CD4-positive, alpha-beta memory T cell (primary cell): ENCODE measurements around the gene FAM120A. TPM values are rescaled to one million over a fixed set of nuclear protein-coding genes. Genes with fewer than 3 reads are reported as not detected.
A peak's percentile ranks its signal among the peaks of the same experiment; 100 is the strongest.

ENCODE experiments used
- CTCF ChIA-PET: fragments of 350-600 bp; sonication (Branson Sonifier 250); formaldehyde crosslinking; loops from one replicate; lab custom pipeline; 2021; ENCODE audit warnings: inconsistent platforms; ENCODE audit not compliant: partially characterized antibody; lab: Charles Lee
- POLR2A ChIA-PET: fragments of 350-600 bp; sonication (Branson Sonifier 250); formaldehyde crosslinking; loops from one replicate; lab custom pipeline; 2021; ENCODE audit not compliant: partially characterized antibody; lab: Charles Lee
- DNase-seq, 5 donors: peaks; one replicate each; pipeline versions ENCODE4 v3.0.0 to v3.0.0-alpha.2; 2020 to 2022; ENCODE audit warnings: mixed read lengths in 1 of 5
- H3K27ac ChIP-seq: one replicate; pipeline ENCODE4 v1.7.0; 2013; ENCODE audit warnings: low read depth, low read length
- H3K27me3 ChIP-seq: 2 replicates; pipeline ENCODE4 v1.7.0; 2013; ENCODE audit warnings: mild to moderate bottlenecking, low read length, moderate library complexity; ENCODE audit not compliant: insufficient read depth
- H3K36me3 ChIP-seq: 2 replicates; pipeline ENCODE4 v1.7.0; 2013; ENCODE audit warnings: mild to moderate bottlenecking, low read length, moderate library complexity; ENCODE audit not compliant: insufficient read depth
- H3K4me1 ChIP-seq: 2 replicates; pipeline ENCODE4 v1.7.0; 2013; ENCODE audit warnings: mild to moderate bottlenecking, low read length, moderate library complexity; ENCODE audit not compliant: insufficient read depth
- H3K4me3 ChIP-seq, 2 donors: one replicate each; pipeline ENCODE4 v1.7.0; 2013; ENCODE audit warnings: low read length in 2 of 2, mild to moderate bottlenecking in 1 of 2
- H3K9me3 ChIP-seq, 2 donors: one replicate each; pipeline ENCODE4 v1.7.0; 2013; ENCODE audit warnings: low read length in 2 of 2, control low read depth in 1 of 2; ENCODE audit not compliant: control insufficient read depth in 1 of 2
- H3K27ac Mint-ChIP-seq, 7 donors: one replicate each; pipeline ENCODE4 v1.8.0; 2020 to 2021; ENCODE audit warnings: mixed read lengths in 7 of 7, mild to moderate bottlenecking in 6 of 7, inconsistent platforms in 3 of 7, moderate library complexity in 3 of 7
- H3K27me3 Mint-ChIP-seq, 2 donors: one replicate each; pipeline ENCODE4 v1.8.0; 2020 to 2021; ENCODE audit warnings: mixed read lengths in 2 of 2
- H3K36me3 Mint-ChIP-seq, 2 donors: one replicate each; pipeline ENCODE4 v1.8.0; 2020 to 2021; ENCODE audit warnings: mixed read lengths in 2 of 2, inconsistent platforms in 1 of 2, mild to moderate bottlenecking in 1 of 2
- H3K4me1 Mint-ChIP-seq, 4 donors: one replicate each; pipeline ENCODE4 v1.8.0; 2020 to 2021; ENCODE audit warnings: mixed read lengths in 4 of 4, mild to moderate bottlenecking in 1 of 4
- H3K4me3 Mint-ChIP-seq, 8 donors: one replicate each; pipeline ENCODE4 v1.8.0; 2020 to 2021; ENCODE audit warnings: mixed read lengths in 8 of 8, mild to moderate bottlenecking in 7 of 8, moderate library complexity in 6 of 8, inconsistent platforms in 3 of 8
- H3K9me3 Mint-ChIP-seq, 8 donors: one replicate each; pipeline ENCODE4 v1.8.0; 2020 to 2021; ENCODE audit warnings: mixed read lengths in 8 of 8, mild to moderate bottlenecking in 5 of 8, inconsistent platforms in 3 of 8, moderate library complexity in 1 of 8
- intact Hi-C: fragments of 100-400 bp; cut with micrococcal nuclease; formaldehyde crosslinking; loops from one replicate; pipeline ENCODE4 v1.15.1; 2023
- polyA plus RNA-seq, 2 donors: library from polyadenylated mRNA; unstranded; fragments of 300-500 nt; fragmentation: Illumina TruSeq; gene quantifications; one replicate each; pipeline ENCODE4 v1.2.3, GENCODE V29; 2021
- total RNA-seq, 2 experiments: library from RNA; stranded (reverse); gene quantifications; one replicate each; pipeline ENCODE4 v1.2.3, GENCODE V29; 2021

The FAM120A gene
- total and polyA plus RNA-seq, 4 experiments from 2014 or later: 6.2 to 88.5 (median 49.9) TPM

DNA sequence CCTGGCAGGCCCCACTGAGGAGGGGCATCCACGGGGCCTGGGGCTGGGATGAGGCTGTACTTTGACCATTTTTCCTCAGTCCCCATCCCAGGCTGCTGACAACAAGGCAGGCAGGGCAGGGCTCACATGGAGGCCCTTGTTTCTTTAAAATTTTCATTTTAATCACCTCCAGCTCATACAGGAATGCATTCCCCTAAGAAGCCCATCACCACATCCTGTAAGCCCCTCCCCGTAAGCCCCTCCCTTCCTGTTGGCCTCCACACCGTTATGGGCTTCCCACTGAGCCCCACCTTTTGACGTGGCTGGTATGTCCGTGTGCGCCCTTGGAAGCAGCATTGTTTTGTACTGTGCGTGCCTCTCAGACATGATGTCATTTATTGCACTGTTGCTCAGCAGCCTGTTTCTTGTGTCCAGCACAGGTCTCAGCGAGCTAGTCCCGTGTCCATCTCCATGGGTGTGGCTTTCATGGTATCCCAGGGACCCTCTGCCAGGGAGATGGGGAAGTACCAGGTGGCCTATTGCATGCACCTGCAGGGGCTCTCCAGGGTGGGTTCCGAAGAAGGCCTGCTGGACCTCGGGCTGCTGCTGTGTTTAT lies 147.3 kb downstream of the FAM120A start:
- peak overlapping the region in 6 of 7 donors; percentile 30 to 91 (median 83) for H3K27ac Mint-ChIP-seq
- peak in 2 of 5 donors; percentile 28 to 35 for DNase-seq
- H3K4me3 Mint-ChIP-seq: peak overlapping the region in 7 of 8 donors; percentile 52 to 82 (median 70)
- no peak overlapping the region for H3K27ac ChIP-seq
- no peaks in the 10 kb centered on the region for H3K9me3 Mint-ChIP-seq
- ChIA-PET CTCF (no interaction called here), POLR2A (no interaction called here)
- H3K4me3 ChIP-seq: no peak overlapping the region
- H3K4me1 Mint-ChIP-seq: peaks cover 49 to 73% (median 63%) of the 10 kb centered on the region in 4 donors
- H3K4me1 ChIP-seq: peaks cover 54% of the 10 kb centered on the region
- H3K9me3 ChIP-seq: no peaks in the 10 kb centered on the region
- no peaks in the 10 kb centered on the region for H3K27me3 Mint-ChIP-seq
- no peaks in the 10 kb centered on the region for H3K36me3 ChIP-seq
- peaks cover 5% of the 10 kb centered on the region in 2 donors for H3K36me3 Mint-ChIP-seq
- H3K27me3 ChIP-seq: no peaks in the 10 kb centered on the region
- intact Hi-C loops: no loop called here

DNA sequence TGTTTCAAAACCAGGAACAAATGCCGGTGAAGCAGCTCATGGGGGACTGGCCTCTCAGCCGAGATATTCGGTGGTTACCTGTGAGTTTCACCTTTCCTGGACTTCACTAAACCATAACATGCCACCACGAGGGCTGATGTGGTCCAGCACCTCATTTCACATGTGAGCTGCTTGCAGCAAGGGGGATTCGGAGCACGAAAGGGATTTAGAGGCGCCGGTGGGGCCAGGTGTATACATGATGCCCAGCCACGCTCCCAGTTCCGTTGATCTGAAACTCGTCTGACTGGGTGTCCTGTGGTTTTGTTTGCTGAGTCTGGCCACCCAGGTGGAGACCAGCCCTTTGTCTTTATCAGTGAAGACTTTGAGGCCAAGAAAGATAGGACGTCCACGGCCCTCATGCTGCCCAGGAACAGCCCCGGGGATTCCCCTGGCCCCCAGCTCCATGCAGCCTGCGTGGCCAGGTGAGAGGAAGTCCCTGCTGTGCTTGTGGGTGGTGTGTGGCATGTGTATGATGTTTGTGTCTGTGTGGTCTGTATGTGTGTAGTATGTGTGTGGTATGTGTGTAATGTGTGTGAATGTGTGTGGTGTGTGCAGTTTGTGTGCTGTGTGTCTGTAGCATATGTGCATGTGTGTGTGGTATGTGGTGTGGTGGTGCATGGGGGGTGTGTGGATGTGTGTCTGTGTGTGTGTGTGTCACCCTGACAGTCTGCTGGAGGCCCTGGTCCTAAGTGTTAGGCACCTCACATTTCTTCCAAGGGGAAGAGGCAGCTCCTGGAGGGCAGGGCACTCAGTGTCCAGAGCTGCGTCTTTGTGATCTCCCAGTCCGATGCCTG lies 148.3 kb downstream of the FAM120A start:
- ChIA-PET CTCF (no interaction called here), POLR2A (interaction anchor here (1.6 kb wide), 1 partner anchor 34 kb away, joined by 4 read pairs; no protein-coding TSS in a partner anchor)
- no peaks in the 10 kb centered on the region for H3K36me3 ChIP-seq
- Mint-ChIP-seq H3K27ac (peak overlapping the region; percentile 19 to 93 (median 88)), H3K36me3 (peaks cover 9 to 11% of the 10 kb centered on the region in 2 donors), H3K4me3 (peak overlapping the region in 7 of 8 donors; percentile 17 to 82 (median 54)), H3K4me1 (peaks cover 48 to 73% (median 62%) of the 10 kb centered on the region in 4 donors), H3K27me3 (no peaks in the 10 kb centered on the region), H3K9me3 (peaks cover 0 to 5% (median 0%) of the 10 kb centered on the region in 8 donors)
- no peaks in the 10 kb centered on the region for H3K27me3 ChIP-seq
- H3K4me1 ChIP-seq: peaks cover 54% of the 10 kb centered on the region
- DNase-seq: no peak
- intact Hi-C loops: no loop called here
- no peak overlapping the region for H3K4me3 ChIP-seq
- H3K27ac ChIP-seq: no peak overlapping the region
- no peaks in the 10 kb centered on the region for H3K9me3 ChIP-seq

DNA sequence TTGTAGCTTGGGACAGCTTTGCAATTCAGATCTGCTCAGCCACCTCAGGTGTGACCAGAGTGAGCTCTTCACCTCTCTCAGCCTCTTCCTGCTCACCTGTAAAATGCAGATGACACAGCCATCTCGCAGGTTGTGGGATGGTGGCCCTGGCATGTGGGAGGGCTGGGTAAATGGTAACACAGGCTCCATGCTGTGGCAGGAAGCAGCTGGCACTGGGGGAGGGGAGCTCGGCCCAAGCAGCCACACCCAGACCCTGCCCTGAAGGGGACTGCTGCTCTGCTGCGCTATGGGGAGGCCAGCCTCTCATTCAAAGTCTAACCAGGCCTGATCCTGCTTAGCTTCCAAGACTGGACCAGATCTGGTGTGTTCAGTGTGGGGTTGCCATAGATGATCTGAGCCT lies 149.0 kb downstream of the FAM120A start:
- intact Hi-C loops: no loop called here
- H3K27me3 Mint-ChIP-seq: no peaks in the 10 kb centered on the region
- Histone ChIP-seq H3K4me1 (peaks cover 54% of the 10 kb centered on the region), H3K9me3 (no peaks in the 10 kb centered on the region), H3K27me3 (no peaks in the 10 kb centered on the region), H3K27ac (no peak overlapping the region), H3K36me3 (no peaks in the 10 kb centered on the region), H3K4me3 (no peak overlapping the region)
- H3K36me3 Mint-ChIP-seq: peaks cover 13 to 16% of the 10 kb centered on the region in 2 donors
- peak in 2 of 5 donors; percentile 20 to 22 for DNase-seq
- POLR2A ChIA-PET: interaction anchor here (1.6 kb wide), 1 partner anchor 34 kb away, joined by 4 read pairs; no protein-coding TSS in a partner anchor
- peak overlapping the region in 6 of 8 donors; percentile 3 to 82 (median 64) for H3K4me3 Mint-ChIP-seq
- CTCF ChIA-PET: no interaction called here
- peaks cover 0 to 6% (median 0%) of the 10 kb centered on the region in 8 donors for H3K9me3 Mint-ChIP-seq
- peaks cover 48 to 72% (median 61%) of the 10 kb centered on the region in 4 donors for H3K4me1 Mint-ChIP-seq
- H3K27ac Mint-ChIP-seq: peak overlapping the region in 6 of 7 donors; percentile 9 to 93 (median 82)

DNA sequence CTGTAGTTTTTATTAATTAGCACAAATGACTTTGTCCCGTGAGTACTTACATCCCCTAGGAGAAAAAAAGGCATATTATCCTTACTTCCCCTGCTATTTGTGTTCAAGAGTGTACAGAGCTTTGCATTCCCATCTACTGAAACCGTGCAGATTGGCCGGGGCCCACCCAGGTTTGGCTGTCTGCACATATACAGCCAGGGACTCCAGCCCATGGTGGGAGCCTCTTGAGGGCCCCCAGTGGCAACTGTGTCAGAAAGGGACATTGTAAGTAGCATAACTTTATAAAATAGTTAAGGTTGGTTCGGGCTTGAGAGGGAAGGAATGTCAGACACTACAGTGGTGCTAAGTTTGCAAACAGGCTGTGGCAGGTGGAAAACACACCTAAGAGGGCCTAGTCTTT lies 149.6 kb downstream of the FAM120A start:
- H3K27me3 Mint-ChIP-seq: no peaks in the 10 kb centered on the region
- H3K9me3 Mint-ChIP-seq: peaks cover 0 to 6% (median under 1%) of the 10 kb centered on the region in 8 donors
- Histone ChIP-seq H3K27ac (no peak overlapping the region), H3K4me1 (peaks cover 51% of the 10 kb centered on the region), H3K27me3 (no peaks in the 10 kb centered on the region), H3K36me3 (no peaks in the 10 kb centered on the region), H3K4me3 (no peak overlapping the region), H3K9me3 (no peaks in the 10 kb centered on the region)
- H3K4me3 Mint-ChIP-seq: peak overlapping the region in 2 of 8 donors; percentile 38 to 53
- H3K36me3 Mint-ChIP-seq: peaks cover 15 to 18% of the 10 kb centered on the region in 2 donors
- intact Hi-C loops: no loop called here
- POLR2A ChIA-PET: interaction anchor here (1.6 kb wide), 1 partner anchor 35 kb away, joined by 4 read pairs; no protein-coding TSS in a partner anchor
- CTCF ChIA-PET: no interaction called here
- peak overlapping the region in 5 of 7 donors; percentile 9 to 93 (median 83) for H3K27ac Mint-ChIP-seq
- peaks cover 46 to 69% (median 57%) of the 10 kb centered on the region in 4 donors for H3K4me1 Mint-ChIP-seq
- no peak for DNase-seq

DNA sequence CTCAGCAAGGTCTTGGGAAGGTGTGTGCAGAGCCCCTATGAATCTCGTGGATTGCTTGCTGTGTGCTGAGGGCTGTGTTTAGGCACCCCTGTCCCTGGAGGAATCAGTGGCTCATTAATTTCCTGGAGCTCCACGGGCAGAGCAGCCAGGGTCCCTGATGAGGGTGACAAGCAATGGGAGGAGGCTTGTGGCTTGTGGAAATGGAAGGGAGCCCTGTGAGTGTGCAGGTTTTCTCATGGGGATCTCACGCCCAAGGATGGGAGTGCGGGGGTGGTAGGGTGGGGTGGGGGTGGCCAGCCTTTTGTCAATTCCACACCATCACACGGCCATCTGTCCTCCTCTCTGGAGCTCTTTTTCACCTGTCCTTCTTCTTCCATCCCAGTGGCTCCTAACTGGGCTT lies 150.2 kb downstream of the FAM120A start:
- ChIA-PET POLR2A (interaction anchor here (1.6 kb wide), 1 partner anchor 36 kb away, joined by 4 read pairs; no protein-coding TSS in a partner anchor), CTCF (no interaction called here)
- no peaks in the 10 kb centered on the region for H3K36me3 ChIP-seq
- H3K36me3 Mint-ChIP-seq: peaks cover 21 to 24% of the 10 kb centered on the region in 2 donors
- no peaks in the 10 kb centered on the region for H3K27me3 Mint-ChIP-seq
- H3K4me3 ChIP-seq: no peak overlapping the region
- peak overlapping the region in 1 of 7 donors; percentile 83 for H3K27ac Mint-ChIP-seq
- H3K9me3 ChIP-seq: no peaks in the 10 kb centered on the region
- intact Hi-C loops: no loop called here
- peaks cover 0 to 10% (median 3%) of the 10 kb centered on the region in 8 donors for H3K9me3 Mint-ChIP-seq
- H3K4me1 ChIP-seq: peaks cover 46% of the 10 kb centered on the region
- DNase-seq: no peak
- H3K27ac ChIP-seq: no peak overlapping the region
- no peak overlapping the region for H3K4me3 Mint-ChIP-seq
- H3K4me1 Mint-ChIP-seq: peaks cover 44 to 69% (median 56%) of the 10 kb centered on the region in 4 donors
- no peaks in the 10 kb centered on the region for H3K27me3 ChIP-seq

DNA sequence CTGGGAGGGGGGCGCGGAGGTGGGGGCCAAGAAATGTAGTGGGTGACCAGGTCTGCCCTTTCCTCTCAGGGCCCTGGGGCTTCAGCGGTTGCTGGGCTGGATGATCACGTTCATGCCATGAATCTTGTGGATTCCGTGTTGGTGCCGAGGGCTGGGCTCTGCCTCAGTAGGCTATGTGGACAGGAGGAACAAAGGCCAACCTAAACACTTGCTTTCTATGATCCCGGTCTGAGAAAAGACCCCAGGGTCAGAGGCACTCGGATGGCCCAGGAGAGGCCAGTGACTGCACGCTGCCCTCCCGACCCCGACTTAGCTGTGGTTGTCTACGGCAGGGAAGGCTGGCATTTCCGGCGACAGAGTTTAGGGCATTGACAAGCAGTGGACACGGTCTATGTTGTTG lies 151.5 kb downstream of the FAM120A start:
- Mint-ChIP-seq H3K4me1 (peaks cover 38 to 59% (median 47%) of the 10 kb centered on the region in 4 donors), H3K4me3 (no peak overlapping the region), H3K27me3 (no peaks in the 10 kb centered on the region), H3K9me3 (peaks cover 0 to 17% (median 5%) of the 10 kb centered on the region in 8 donors), H3K36me3 (peaks cover 27 to 32% of the 10 kb centered on the region in 2 donors), H3K27ac (no peak overlapping the region)
- Histone ChIP-seq H3K9me3 (no peaks in the 10 kb centered on the region), H3K4me3 (no peak overlapping the region), H3K27ac (no peak overlapping the region), H3K4me1 (peaks cover 37% of the 10 kb centered on the region), H3K36me3 (no peaks in the 10 kb centered on the region), H3K27me3 (no peaks in the 10 kb centered on the region)
- ChIA-PET CTCF (no interaction called here), POLR2A (no interaction called here)
- no peak for DNase-seq
- intact Hi-C loops: no loop called here

DNA sequence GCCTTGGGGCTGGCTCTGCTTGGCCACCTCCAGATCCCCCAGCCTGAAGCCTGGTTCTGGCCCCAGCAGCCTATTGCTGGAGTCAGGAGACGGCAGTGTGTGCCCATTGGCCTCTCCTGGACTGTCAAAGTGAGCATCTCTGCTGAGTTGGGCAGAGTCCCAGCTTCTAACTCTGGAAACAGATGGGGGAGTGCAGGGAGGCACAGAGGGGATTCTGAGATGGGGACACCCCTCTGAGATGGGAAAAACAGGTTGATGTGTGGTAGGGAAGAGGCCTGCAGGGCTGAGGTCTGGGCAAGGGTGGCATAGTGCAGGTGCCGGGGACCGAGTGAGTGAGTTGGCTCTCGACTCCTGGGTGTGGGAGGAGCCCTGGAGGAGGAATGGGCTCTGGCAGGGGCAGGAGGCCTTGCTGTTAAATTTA lies 152.4 kb downstream of the FAM120A start:
- Mint-ChIP-seq H3K4me1 (peaks cover 30 to 50% (median 40%) of the 10 kb centered on the region in 4 donors), H3K27ac (peak overlapping the region in 2 of 7 donors; percentile 52 to 70), H3K4me3 (no peak overlapping the region), H3K27me3 (no peaks in the 10 kb centered on the region), H3K36me3 (peaks cover 29 to 35% of the 10 kb centered on the region in 2 donors), H3K9me3 (peaks cover 0 to 23% (median 6%) of the 10 kb centered on the region in 8 donors)
- Histone ChIP-seq H3K27ac (no peak overlapping the region), H3K4me3 (no peak overlapping the region), H3K27me3 (no peaks in the 10 kb centered on the region), H3K9me3 (no peaks in the 10 kb centered on the region), H3K4me1 (peaks cover 28% of the 10 kb centered on the region), H3K36me3 (no peaks in the 10 kb centered on the region)
- POLR2A ChIA-PET: no interaction called here
- DNase-seq: no peak
- CTCF ChIA-PET: no interaction called here
- intact Hi-C loops: no loop called here
